Measurements from ENCODE around the gene FGL2.

GRCh38 chr7:77235276-77235675 lies 35.7 kb upstream of the FGL2 start:
- TF ChIP-seq CTCF (IDR thresholded peaks at IDR 0.05; ENCODE audit: low read length), result no peak
- no peak for TF ChIP-seq EZH2 (IDR thresholded peaks at IDR 0.05; ENCODE audit: borderline replicate concordance, low read length)

Data from OCI-LY1 (cell line).